Measurements from ENCODE around the gene ARHGAP6.
"Not testable (repeated sequence)": the region's sequence is repeated elsewhere in the genome, so short reads cannot be mapped to it uniquely, and the experiment has no call there.

ARHGAP6 gene

DNA sequence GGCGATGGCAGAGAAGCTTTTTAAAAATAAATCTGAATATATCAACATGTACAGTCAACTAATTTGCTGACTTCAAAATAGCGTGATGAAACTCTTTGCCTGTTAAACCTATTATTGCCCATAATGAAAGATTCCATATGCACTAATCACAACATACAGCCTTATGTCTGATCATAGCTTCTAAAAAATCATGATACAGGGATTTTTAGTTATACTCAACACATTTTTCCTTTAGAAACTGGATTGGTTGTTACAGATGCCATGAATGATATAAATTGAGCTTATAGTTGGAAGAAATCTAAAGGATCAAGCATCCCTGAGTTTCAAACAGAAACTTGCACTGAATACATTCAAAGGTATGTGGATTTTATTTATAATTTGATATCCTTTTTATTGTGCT, 372.6 kb downstream of the ARHGAP6 start, which contains the start of gene AMELX:
TSS of gene AMELX (plus strand) at position 301 of the 400 bp plus-strand sequence. CDS start 1,376 bp downstream, outside the sequence.
- no peak for DNase-seq (ENCODE audit: low spot score)

DNA sequence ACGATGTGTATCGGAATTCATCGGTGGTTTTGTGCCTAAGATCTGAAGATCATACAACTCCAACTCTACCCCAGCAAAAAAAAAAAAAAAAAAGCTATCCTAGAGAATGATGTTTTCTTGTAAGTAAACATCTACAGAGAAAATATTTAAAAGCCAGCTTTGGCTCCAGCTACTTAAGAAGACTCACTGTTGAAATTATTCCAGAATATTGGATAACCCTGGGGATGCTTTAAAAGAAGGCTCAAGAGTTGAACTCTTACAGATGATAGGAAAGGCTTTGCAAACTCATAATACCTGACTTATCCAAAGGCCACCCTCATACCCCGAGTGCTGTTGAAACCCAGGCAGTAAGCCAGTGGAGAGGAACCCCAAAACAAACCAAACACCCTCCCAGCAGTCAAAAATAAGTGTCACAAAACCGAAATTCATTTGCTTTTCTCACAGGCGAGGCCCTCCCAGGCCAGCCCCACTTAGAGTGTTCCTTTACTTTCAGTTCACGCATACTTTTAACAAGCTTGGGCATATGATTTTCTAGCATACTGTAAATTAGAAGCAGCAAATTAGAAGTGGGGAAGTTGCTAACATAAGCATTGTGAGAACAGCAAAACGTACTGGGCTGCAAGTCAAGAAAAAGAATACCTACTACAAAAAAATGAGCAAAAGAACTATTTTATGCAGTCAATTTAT, 375.2 kb downstream of the ARHGAP6 start:
- DNase-seq (ENCODE audit: low spot score), result no peak

DNA sequence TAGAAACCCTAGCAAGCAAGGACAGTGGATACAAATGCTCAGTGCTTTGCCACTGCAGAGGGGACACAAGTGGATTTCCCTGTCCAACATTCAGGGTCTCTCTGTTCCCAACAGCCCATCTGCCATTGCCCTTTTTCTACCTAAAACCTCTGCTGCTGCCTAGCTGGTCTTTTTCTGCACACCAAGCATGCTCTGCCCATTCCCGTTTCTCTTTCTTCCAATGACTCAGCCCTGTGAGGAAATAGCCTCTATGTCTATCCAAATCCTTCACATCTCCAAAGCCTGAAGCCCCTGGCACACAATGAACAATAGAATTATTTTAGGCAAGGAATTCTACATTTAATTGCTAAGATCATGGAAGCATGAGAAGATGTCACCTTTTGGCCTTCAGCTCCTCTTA, 378.2 kb downstream of the ARHGAP6 start:
- no peak for DNase-seq (ENCODE audit: low spot score)

DNA sequence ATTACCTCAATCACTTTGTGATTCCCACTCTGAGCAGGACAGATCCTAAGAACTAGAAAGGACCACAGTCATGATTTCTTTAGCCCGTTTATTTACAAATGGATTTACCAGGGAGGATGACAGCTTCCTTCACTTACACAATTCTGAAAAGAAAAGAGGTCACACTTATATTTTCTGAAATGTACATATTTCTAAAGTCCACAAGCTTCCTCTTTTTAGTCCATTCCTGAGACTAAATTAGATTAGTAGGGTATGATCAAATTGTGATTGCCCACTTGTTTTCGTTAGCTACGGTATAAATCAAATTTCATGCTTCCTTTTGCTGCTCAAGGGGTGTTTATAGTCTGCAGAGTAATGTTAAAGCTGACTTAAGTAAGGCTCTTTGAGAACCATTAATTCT, 380.1 kb downstream of the ARHGAP6 start:
- DNase-seq (ENCODE audit: low spot score), result no peak

DNA sequence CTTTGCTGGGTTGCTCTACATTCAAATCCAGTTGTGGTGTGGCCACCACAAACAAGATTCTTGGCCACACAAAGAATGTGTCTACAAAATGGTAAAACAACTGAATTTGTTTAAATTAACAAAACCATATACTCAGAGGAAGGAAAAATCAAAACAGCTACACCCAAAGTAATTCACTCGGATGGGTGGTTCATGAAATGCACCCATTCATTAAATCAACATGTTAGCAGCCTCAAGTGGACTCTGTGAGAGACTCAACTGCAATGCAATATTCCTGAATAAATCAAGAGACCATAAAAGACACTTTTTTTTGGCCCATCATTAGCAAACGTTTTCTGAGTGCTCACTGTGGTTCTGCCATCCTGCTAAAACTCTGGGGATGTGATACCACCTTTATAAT, 383.7 kb downstream of the ARHGAP6 start:
- DNase-seq (ENCODE audit: low spot score), result no peak

DNA sequence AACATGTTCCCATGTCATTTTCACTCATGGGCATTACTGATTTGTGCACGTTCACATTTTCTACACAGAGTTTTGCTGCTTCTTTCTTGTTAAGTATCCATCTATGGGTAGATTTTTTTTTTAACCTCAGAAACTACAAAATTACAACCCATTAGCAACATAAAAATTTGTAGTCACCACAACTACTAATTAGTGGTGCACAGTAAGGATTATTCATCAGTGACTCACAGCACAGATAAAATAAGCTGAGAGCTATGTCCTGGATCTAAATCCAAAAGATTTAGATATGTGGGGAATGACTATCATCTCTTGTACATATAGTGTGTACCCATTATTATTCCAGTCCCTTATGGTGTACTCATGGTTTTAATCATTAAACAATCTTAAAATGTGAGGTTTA, 392.2 kb downstream of the ARHGAP6 start:
- no peak for DNase-seq (ENCODE audit: low spot score)

DNA sequence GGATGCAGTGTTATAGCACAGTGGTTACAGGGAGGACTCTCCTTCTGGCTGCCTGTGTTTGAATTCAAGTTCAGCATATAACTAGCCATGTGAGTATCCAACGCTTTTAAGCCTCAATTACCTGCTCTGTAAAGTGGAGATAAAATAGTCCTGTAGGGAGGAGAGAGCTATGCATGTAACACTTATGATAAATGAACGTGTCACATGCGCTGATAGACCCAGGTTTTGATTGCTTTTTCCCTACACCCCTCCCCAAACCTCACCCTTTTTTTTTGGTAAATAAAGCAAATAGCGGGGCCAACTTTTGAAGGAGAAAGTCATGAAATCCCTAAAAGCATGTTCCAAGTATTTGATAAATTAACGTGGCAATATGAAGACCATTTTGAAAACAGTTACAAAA, 392.9 kb downstream of the ARHGAP6 start:
- no peak for DNase-seq (ENCODE audit: low spot score)

DNA sequence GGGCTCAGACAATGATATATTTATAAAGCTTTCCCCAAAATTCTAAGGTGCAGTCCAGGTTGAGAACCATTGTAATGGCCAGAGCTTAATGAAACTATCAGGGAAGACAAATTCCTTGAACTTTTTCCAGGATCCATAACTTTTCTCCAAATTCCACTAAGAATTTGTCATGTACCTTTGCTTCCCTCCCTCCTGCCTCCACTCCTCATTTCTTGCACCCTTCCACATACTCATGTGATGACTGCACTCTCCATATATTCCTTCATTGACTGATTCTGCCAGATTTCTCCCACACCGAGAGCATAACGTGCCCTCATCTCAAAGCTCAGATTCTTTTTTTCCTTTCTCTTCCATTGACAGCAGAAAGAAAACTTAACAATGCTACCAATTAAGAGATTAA, 393.4 kb downstream of the ARHGAP6 start:
- DNase-seq (ENCODE audit: low spot score), result no peak

DNA sequence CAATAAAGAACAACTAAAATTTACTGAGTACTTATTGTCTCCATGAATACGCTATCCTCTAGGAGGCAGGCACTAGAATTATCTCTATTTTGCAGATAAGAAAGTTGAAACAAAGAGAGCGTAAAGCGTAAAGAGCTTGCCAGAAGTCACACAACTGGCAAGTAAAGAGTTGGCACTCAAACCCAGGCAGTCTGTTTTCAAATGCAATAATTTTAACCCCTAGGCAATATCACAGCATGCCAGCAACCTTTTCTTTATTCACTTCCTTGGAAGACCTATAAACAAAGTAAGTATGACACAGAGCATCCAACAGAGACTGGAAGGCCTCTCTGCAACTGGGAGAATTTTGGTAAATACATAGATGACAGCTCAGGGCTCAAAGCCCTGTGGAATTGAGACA, 395.7 kb downstream of the ARHGAP6 start:
- DNase-seq (ENCODE audit: low spot score), result no peak

DNA sequence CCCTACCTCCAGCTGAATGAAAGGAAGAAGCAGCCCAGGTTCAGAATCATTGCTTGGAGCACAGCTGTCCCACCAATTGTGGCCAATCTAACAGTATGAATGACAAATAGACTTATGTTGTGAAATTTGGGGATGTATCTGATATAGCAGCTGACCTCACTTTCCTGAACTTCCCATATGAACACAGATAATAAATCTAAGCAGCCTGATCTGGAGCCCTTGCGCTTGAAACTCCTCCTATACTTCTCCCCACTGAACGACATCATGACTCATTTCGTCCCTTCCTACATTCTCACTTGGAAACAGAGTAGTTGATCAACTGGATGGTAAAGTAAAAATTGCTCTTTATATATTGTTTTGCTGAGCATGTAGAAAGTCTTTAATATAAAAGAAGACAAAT, 396.7 kb downstream of the ARHGAP6 start:
- DNase-seq (ENCODE audit: low spot score), result no peak

DNA sequence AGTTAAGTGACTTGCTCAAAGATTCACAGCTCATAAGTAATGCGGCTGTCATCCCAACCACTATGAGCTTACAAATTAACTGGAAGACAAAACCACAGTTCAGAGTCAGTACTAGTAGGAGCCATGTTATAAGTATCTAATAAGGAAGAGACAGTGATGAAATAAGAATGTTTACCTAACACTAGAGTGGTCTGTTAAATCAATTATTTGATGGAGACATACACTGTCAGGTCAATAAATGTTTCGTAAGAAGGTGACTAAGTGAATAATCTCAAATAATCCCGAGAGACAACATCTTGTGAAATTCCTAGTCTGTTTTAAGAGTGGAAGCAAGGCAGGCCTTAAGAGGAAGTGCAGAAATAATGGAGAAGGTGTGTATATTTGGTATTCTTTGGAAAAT, 398.3 kb downstream of the ARHGAP6 start:
- no peak for DNase-seq (ENCODE audit: low spot score)

DNA sequence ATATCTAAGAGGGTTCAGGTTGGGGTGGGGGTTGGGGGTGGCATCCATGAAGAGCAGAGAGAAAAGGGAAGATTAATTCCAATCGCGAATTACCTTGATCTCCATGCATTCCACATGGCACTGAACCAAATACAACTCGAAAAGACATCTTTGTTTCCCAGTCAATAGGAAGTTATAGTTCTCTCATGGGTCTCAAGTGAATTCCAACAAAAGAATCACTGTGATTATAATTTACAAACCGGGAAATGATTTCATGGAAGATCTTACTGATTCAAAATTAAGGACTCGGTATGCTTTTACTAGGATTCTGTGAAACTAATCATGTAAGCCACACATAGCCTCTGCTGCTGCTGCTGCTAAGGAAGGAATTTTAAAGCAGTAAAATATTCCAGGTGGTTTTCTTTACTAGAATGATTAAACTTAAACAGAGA, 399.1 kb downstream of the ARHGAP6 start:
- DNase-seq (ENCODE audit: low spot score), result no peak

DNA sequence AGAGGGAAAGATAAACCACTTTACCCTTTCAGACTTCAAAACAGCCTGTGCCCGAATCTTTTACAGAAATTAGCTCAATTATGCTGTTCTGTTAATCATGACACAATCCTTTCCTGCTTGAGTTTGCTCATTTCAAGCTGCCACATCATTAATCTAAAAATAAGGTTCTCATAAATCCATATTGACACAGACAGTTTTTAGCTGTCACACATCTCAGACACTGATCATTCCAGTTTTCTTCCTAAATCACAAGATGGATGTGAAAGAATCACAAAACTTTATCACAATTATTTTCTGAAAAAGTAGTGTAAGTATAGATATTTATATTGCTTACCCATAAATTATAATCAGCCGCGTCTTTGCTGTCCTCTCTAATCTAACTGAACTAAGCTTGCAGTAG, 400.4 kb downstream of the ARHGAP6 start:
- no peak for DNase-seq (ENCODE audit: low spot score)

DNA sequence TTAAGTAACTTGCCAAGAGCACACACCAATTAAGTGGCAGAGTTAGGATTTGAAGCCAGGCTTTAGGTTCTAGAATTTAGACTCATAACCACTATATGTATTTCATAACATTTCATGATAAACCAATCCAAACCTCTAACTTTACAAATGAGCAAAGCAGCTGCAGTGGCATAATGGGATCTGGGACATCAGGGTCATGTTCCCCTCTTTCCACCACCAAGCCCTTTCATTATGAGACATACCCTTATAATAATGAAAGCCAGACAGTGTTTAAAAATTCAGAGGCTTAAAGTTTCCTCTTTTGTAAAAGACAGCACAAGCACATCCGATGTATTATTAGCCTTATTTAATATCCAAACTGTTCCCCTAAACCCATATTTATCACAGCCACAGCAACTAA, 400.8 kb downstream of the ARHGAP6 start:
- DNase-seq (ENCODE audit: low spot score), result no peak

DNA sequence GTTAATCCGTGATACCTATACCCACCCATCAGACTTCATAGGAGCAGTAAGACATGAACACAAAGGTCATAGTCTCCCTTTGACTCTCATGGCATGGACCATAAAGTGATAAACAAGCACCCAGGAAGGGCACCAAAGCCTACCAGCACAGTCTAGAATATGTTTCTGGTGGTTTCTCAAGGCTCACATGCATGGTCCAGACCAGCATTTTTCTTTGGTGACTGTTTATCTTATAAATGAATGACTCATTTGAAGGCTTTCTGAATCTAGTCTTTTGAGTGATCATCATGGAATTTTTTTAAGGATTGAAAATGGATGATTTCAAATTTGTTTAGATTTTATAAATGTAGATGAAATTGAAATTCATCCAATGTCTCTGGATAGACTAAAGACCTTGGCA, 404.5 kb downstream of the ARHGAP6 start:
- no peak for DNase-seq (ENCODE audit: low spot score)

DNA sequence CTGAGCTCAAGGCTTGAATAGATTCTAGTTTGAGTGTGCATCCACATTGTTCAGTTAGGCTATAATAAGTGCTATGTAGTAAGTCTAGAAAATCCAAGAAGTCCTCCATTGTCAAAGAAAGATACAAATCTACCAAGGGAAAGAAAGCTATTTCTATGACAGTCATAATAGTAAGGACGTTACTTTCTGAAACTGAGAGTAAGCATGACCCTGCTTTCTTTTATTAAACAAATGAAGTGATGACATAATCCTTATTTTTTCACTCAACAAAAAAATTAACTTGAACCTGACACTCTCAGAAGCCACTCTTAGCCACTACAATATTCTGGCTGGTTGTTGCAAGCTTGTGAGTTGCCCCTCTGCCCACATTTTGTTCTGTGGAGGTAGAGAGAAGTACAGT, 406.3 kb downstream of the ARHGAP6 start:
- no peak for DNase-seq (ENCODE audit: low spot score)

DNA sequence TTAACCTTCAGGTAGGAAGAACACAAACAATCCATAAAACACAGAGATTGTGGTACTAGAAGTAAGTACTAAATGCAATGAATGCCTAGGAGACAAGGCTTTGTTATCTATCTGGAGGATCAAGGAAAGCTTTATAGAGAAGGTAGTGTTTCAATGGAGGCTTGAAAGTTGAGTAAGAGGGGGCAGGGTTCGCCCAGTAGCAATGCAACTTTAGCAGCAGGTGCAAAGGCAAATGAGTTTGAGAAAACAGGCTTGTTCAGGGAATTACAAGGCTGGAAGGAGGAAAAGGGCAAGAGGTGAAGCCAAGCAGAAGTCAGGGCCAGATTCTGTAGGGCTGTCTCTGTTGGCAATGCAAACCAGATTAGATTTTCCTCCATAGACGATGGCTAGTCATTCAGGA, 408.0 kb downstream of the ARHGAP6 start:
- no peak for DNase-seq (ENCODE audit: low spot score)

DNA sequence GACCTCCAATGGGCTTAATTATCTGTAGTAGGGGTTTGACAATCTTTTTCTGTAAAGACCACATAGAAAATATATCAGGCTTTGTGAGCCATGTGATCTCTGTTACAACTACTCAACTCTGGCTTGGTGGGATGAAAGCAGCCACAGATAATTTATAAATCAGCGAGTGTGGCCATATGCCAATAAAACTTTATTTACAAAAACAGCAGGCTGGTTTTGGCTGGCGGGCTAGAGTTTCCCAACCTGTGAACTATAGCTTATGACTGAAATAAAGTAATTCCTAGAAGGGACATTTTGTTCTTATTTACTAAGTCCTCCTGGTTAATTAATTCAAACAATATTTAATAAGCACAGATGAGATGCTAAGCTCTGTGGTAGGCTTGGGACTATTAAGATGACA, 408.4 kb downstream of the ARHGAP6 start:
- no peak for DNase-seq (ENCODE audit: low spot score)

DNA sequence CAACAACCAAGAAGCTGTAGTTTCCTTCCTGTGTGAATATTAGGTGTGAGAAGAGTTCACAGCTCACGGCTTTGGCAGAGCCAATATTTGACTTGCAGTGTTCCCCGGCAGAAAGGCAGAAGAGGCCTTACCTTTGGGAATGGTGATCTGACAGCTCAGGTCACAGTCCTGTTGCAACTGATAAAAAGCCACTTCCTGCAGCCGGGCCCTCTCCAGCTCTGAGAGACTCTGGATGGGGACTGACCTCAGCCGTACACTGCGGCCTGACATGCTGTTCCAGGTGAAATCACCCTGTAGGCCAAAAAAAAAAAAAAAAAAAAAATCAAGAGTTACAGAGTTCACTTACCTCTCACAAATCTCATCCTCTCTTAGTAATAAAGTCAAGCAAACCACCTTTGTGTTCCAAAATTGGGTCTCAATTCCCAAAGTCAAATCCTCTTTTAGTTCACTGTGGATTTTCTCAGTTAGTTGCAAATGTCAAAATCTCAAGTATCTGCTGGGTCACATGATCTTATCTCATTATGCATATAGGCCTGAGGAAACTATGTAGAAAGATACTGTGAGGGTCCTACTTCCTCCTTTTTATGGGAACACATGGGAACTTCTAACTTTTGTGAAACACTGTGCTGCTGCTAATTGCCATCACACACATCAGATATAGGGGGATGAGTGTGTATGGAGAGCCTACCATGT, 411.2 kb downstream of the ARHGAP6 start:
- no peak for DNase-seq (ENCODE audit: low spot score)

DNA sequence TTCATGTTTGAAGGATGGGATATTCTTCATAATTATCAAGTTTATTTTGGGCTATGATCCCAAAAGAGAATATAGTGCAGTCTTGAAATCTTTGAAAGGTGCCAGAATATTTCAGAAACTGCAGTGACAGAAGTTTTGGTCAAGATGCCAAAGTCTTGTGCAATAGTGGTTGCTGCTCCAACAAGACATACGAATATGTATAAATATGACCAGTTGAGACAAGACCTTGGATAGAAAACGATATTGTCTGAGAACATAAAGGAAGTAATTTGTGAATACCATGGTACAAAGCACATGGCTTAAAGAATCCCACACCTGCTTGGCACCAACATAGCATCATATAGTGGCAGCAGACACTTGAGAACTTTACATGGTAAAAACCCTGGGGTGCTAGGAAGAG, 421.1 kb downstream of the ARHGAP6 start:
- no peak for DNase-seq (ENCODE audit: low spot score)

DNA sequence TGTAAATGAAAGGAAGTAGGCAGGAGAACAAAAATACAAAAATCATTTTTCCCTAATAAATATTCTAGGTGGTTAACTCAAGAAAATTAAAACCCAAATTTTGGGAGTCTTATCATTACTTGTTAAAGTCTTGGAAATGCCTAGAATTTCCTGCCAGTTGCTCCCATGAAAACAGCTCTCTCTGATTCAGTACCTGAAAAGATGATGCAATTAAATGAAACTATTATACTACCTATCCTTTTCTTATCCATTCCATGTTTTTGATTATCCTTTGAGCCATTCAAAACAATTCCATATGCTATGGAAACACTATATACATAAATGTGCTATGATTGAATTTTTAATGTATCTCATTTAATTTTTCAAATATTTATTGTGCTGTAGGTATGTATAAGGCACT, 423.0 kb downstream of the ARHGAP6 start:
- DNase-seq (ENCODE audit: low spot score), result no peak

DNA sequence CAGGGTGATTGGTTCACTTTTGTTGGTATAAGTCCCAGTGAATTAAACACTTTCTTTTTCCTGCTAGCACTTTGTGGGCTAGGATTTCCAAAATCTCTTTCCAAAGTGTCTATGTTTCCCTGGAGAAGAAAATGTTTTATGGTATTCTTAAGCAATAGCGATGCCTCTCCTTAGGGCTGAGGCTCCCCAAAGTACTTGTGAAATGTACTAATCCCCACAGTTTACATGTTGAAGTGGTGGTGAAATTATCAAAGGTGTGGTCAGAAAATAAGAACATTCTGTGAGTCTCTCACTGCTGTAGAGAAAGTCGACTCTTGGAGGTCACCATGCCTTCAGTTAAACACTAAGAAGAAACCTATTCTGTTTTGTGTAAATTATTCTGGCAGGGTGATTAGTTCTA, 424.0 kb downstream of the ARHGAP6 start:
- no peak for DNase-seq (ENCODE audit: low spot score)

DNA sequence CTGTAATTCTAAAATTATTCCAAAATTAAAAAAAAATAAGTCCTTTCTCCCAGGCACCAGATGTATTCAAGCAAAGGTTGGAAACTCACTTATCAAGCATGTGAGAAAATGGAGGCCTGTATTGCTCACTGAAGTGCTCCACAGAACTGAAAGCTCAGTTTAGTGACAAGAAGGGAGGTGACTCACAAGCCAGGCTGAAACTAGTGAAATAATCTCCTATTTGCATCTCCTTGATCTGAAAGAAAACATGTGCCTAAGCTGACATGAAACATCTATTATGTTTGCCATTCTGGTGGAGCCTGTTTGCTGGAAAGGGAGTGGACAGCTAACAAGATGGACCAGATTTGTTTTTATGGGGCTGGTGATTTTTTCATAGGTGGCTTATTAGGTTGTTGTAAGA, 426.5 kb downstream of the ARHGAP6 start:
- DNase-seq (ENCODE audit: low spot score), result no peak

DNA sequence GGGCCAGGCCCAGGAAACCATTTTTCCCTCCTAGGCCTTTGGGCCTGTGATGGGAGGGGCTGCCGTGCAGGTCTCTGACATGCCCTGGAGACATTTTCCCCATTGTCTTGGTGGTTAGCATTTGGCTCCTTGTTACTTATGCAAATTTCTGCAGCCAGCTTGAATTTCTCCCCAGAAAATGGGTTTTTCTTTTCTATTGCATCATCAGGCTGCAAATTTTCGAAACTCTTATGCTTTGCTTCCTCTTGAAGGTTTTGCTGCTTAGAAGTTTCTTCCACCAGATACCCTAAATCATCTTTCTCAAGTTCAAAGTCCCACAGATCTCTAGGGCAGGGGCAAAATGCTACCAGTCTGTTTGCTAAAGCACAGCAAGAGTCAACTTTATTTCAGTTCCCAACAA, 430.3 kb downstream of the ARHGAP6 start:
- not testable (repeated sequence) for DNase-seq (ENCODE audit: low spot score)

Data from ecto neural progenitor cell (in vitro differentiated cells).